Measurements from ENCODE around the gene NCOA4. TPM values are rescaled to one million over a fixed set of nuclear protein-coding genes. Genes with fewer than 3 reads are reported as not detected.

NCOA4 gene
- total RNA-seq, 2 donors from 2014 or later = 132 to 192 TPM

DNA sequence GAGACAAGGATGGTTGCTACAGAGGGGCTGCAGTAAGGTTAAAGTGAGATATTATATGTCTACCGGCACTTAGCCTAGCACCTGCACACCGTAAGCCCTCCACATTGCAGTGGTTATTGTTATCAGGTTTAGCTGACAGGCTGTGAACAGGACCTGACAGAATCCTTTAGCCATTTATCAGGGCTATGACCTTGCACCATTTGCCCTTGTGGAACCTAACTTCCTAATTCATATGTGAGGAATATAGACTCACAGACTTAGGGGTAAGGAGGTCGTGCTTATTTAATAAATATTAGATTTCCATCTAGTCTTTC lies 10.1 kb downstream of the NCOA4 start:
- Histone ChIP-seq H3K27ac (peak overlapping the region; percentile 12), H3K4me1 (peaks cover 4% of the 10 kb centered on the region), H3K9ac (ENCODE audit: low read depth in 2 of 2, low read length in 2 of 2) (no peak overlapping the region), H3K9me3 (no peaks in the 10 kb centered on the region), H3K4me3 (no peak overlapping the region), H3K27me3 (no peaks in the 10 kb centered on the region), H3K36me3 (peaks cover 4% of the 10 kb centered on the region)
- TF ChIP-seq, protein P1, sequence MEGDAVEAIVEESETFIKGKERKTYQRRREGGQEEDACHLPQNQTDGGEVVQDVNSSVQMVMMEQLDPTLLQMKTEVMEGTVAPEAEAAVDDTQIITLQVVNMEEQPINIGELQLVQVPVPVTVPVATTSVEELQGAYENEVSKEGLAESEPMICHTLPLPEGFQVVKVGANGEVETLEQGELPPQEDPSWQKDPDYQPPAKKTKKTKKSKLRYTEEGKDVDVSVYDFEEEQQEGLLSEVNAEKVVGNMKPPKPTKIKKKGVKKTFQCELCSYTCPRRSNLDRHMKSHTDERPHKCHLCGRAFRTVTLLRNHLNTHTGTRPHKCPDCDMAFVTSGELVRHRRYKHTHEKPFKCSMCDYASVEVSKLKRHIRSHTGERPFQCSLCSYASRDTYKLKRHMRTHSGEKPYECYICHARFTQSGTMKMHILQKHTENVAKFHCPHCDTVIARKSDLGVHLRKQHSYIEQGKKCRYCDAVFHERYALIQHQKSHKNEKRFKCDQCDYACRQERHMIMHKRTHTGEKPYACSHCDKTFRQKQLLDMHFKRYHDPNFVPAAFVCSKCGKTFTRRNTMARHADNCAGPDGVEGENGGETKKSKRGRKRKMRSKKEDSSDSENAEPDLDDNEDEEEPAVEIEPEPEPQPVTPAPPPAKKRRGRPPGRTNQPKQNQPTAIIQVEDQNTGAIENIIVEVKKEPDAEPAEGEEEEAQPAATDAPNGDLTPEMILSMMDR (IDR thresholded peaks at IDR 0.05) = no peak
- DNase-seq = no peak
- intact Hi-C loops (cut with DNase I) = loop anchor here (10.0 kb wide), 1 partner anchor 46 kb away; the partner anchor contains the start of gene TIMM23

GRCh38 chr10:46019569-46020343 lies 10.7 kb downstream of the NCOA4 start:
- no peak for DNase-seq
- Histone ChIP-seq H3K4me1 (peaks cover 4% of the 10 kb centered on the region), H3K4me3 (no peak overlapping the region)

GRCh38 chr10:46019177-46019528 lies 11.3 kb downstream of the NCOA4 start:
- no peak overlapping the region for H3K27ac ChIP-seq
- TF ChIP-seq, protein P1 (IDR thresholded peaks at IDR 0.05) = no peak
- intact Hi-C loops (cut with DNase I) = no loop called here
- H3K4me3 ChIP-seq = no peak overlapping the region
- no peaks in the 10 kb centered on the region for H3K27me3 ChIP-seq
- H3K36me3 ChIP-seq = peaks cover 13% of the 10 kb centered on the region
- H3K4me1 ChIP-seq = no peaks in the 10 kb centered on the region
- no peak overlapping the region for H3K9ac ChIP-seq (ENCODE audit: low read depth in 2 of 2, low read length in 2 of 2)
- DNase-seq = no peak
- no peaks in the 10 kb centered on the region for H3K9me3 ChIP-seq

More at GRCh38 chr10:46019569-46020343, 10.7 kb downstream of the NCOA4 start:
- H3K9ac ChIP-seq (ENCODE audit: low read depth in 2 of 2, low read length in 2 of 2) = no peak overlapping the region
- TF ChIP-seq, protein P1 (IDR thresholded peaks at IDR 0.05) = no peak
- peak overlapping the region; percentile 12 for H3K27ac ChIP-seq
- peaks cover 7% of the 10 kb centered on the region for H3K36me3 ChIP-seq
- H3K9me3 ChIP-seq = no peaks in the 10 kb centered on the region
- intact Hi-C loops (cut with DNase I) = loop anchor here (10.0 kb wide), 1 partner anchor 45 kb away; the partner anchor contains the start of gene TIMM23
- no peaks in the 10 kb centered on the region for H3K27me3 ChIP-seq

- Histone ChIP-seq H3K27me3 (no peaks in the 10 kb centered on the region), H3K4me1 (no peaks in the 10 kb centered on the region), H3K9me3 (no peaks in the 10 kb centered on the region), H3K9ac (ENCODE audit: low read depth in 2 of 2, low read length in 2 of 2) (no peak overlapping the region), H3K36me3 (peaks cover 14% of the 10 kb centered on the region), H3K4me3 (no peak overlapping the region), H3K27ac (no peak overlapping the region)
- DNase-seq = no peak
- TF ChIP-seq, protein P1 (IDR thresholded peaks at IDR 0.05) = no peak
- intact Hi-C loops (cut with DNase I) = no loop called here
Measured at GRCh38 chr10:46018453-46019176, 11.8 kb downstream of the NCOA4 start.

- no peak overlapping the region for H3K4me3 ChIP-seq
Measured at GRCh38 chr10:46017733-46018132, 12.7 kb downstream of the NCOA4 start.

More at GRCh38 chr10:46017733-46018132, 12.7 kb downstream of the NCOA4 start:
- Histone ChIP-seq H3K27ac (no peak overlapping the region), H3K4me1 (no peaks in the 10 kb centered on the region), H3K36me3 (peaks cover 14% of the 10 kb centered on the region), H3K9me3 (no peaks in the 10 kb centered on the region), H3K9ac (ENCODE audit: low read depth in 2 of 2, low read length in 2 of 2) (no peak overlapping the region), H3K27me3 (no peaks in the 10 kb centered on the region)
- no peak for DNase-seq
- intact Hi-C loops (cut with DNase I) = no loop called here
- TF ChIP-seq, protein P1 (IDR thresholded peaks at IDR 0.05) = no peak

Data from colonic mucosa (tissue), 4 donors.